ENCODE data around the gene HAS3.

DNA sequence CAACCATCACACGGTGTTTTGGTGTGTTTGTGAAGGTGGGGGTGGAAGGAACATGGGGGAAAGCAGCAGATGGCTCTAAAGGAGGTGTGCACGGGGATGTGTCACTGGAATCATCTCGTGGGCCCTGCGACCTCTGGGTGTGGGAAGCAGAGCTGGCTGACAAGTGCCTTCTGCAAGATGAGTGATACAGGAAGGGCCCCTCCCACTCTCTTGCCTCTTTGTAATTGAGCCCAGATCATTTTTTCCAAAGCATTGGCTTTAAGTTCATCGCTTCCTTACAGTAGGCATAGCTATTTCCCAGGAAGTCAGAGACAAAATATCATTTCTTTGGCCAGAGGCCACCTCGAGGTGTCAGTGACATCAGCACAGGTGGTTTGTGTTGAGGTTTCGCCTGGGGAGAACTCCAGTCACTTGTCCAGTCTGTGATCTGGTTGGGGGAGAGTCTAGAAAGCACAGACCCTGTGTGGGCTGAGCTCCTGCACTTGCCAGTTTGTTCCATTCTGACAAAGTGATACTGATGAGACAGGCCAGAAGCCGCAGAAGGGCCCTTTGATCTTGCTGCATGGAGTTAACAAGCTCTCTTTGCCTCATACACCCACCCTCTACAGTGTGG is 60.9 kb downstream of the HAS3 start:
- TF ChIP-seq, protein P1, sequence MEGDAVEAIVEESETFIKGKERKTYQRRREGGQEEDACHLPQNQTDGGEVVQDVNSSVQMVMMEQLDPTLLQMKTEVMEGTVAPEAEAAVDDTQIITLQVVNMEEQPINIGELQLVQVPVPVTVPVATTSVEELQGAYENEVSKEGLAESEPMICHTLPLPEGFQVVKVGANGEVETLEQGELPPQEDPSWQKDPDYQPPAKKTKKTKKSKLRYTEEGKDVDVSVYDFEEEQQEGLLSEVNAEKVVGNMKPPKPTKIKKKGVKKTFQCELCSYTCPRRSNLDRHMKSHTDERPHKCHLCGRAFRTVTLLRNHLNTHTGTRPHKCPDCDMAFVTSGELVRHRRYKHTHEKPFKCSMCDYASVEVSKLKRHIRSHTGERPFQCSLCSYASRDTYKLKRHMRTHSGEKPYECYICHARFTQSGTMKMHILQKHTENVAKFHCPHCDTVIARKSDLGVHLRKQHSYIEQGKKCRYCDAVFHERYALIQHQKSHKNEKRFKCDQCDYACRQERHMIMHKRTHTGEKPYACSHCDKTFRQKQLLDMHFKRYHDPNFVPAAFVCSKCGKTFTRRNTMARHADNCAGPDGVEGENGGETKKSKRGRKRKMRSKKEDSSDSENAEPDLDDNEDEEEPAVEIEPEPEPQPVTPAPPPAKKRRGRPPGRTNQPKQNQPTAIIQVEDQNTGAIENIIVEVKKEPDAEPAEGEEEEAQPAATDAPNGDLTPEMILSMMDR (IDR thresholded peaks at IDR 0.05), result no peak
- no peak for TF ChIP-seq EP300 (IDR thresholded peaks at IDR 0.05)
